Thyroid gland (tissue), 4 donors: ENCODE results near the gene VIT.

Experiments
- CTCF ChIP-seq, 6 experiments: fragments of 200-600 bp in 3 of 6; fragments of 450-650 bp in 3 of 6; sonication (generic) in 3 of 6; IDR thresholded peaks; one replicate each; pipeline ENCODE4 v1.5.1; 2016 to 2019; ENCODE audit warnings: antibody characterized with exemption in 6 of 6, mild to moderate bottlenecking in 2 of 6, inconsistent platforms in 1 of 6, moderate library complexity in 1 of 6
- POLR2A ChIP-seq, 2 donors: fragments of 450-650 bp; IDR thresholded peaks; one replicate each; pipeline ENCODE4 v1.6.1; 2017; ENCODE audit warnings: antibody characterized with exemption in 2 of 2, mild to moderate bottlenecking in 2 of 2, moderate library complexity in 1 of 2

DNA sequence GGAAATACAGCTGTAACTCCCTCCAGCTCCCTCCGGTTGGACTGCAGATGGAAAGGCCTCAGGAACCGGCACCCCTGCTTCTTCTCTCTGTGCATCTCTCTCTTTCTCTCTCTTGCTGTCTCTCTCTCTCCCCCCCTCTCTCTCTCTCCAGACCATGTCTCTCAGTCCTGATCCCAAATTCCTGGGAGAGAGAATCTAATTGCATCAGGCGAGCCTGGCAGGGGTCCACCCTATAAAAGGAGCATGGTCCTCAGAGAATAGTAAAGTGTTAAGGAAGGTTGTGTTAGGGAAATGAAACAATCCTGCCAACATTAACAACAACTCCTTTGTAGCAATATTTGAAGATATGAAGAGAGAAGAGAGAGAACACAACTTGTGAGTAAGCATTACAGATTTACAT, 36.7 kb downstream of the VIT start:
- no peak for TF ChIP-seq CTCF (IDR thresholded peaks at IDR 0.05)
- TF ChIP-seq POLR2A (IDR thresholded peaks at IDR 0.05), result no peak
